K562 (cell line): ENCODE results near the gene CCDC85B. TPM values are rescaled to one million over a fixed set of nuclear protein-coding genes. Genes with fewer than 3 reads are reported as not detected.

Experiments
- ARID1B ChIP-seq: fragments of 450-650 bp; IDR thresholded peaks from 2 replicates; pipeline ENCODE4 v1.6.1; 2016; ENCODE audit warnings: antibody characterized with exemption, mild to moderate bottlenecking, inconsistent platforms
- CBFB ChIP-seq: sonication (generic); formaldehyde crosslinking; IDR thresholded peaks from 2 replicates; pipeline ENCODE4 v1.4.0; 2020; ENCODE audit warnings: mild to moderate bottlenecking, missing genetic modification reagents
- GTF2E2 ChIP-seq: fragments of 200-800 bp; sonication (Bioruptor generic); IDR thresholded peaks from 2 replicates; pipeline ENCODE4 v1.6.1; 2016; ENCODE audit warnings: missing genetic modification characterization, missing compliant biosample characterization
- ILF3 ChIP-seq: fragments of 450-650 bp; IDR thresholded peaks from 2 replicates; pipeline ENCODE4 v1.6.1; 2018; ENCODE audit warnings: antibody characterized with exemption, mild to moderate bottlenecking, moderate library complexity, borderline replicate concordance
- MCM5 ChIP-seq: fragments of 450-650 bp; IDR thresholded peaks from 2 replicates; pipeline ENCODE4 v1.6.1; 2016; ENCODE audit warnings: low read depth
- MCM7 ChIP-seq, 2 experiments: fragments of 450-650 bp; IDR thresholded peaks; 2 replicates each; pipeline ENCODE4 v1.6.1; 2016 to 2018
- RBM17 ChIP-seq: fragments of 200-400 bp; formaldehyde crosslinking; IDR thresholded peaks from 2 replicates; pipeline ENCODE4 v1.6.1; 2017; ENCODE audit warnings: low read depth, mild to moderate bottlenecking, low read length, borderline replicate concordance
- SNIP1 ChIP-seq: fragments of 450-650 bp; IDR thresholded peaks from 2 replicates; pipeline ENCODE4 v1.7.1; 2017; ENCODE audit warnings: low read depth, mild to moderate bottlenecking
- SRSF1 ChIP-seq: fragments of 200-400 bp; formaldehyde crosslinking; IDR thresholded peaks from 2 replicates; pipeline ENCODE4 v1.6.1; 2017; ENCODE audit warnings: mild to moderate bottlenecking, low read depth, low read length, moderate library complexity
- TAF1 ChIP-seq: IDR thresholded peaks from 2 replicates; pipeline ENCODE4 v1.6.1; 2011; ENCODE audit warnings: mild to moderate bottlenecking, low read length, moderate library complexity; ENCODE audit not compliant: insufficient read depth, control insufficient read depth, severe bottlenecking; ENCODE audit errors: extremely low read depth
- WHSC1 ChIP-seq: IDR thresholded peaks from one replicate; pipeline ENCODE4 v1.6.1; 2012; ENCODE audit warnings: low read length, control low read depth, inconsistent platforms
- ZNF140 ChIP-seq: fragments of 250-450 bp; sonication (Bioruptor Pico); IDR thresholded peaks from 2 replicates; pipeline ENCODE4 v1.8.0; 2021; ENCODE audit warnings: moderate library complexity, mild to moderate bottlenecking, inconsistent platforms
- ZNF316 ChIP-seq: fragments of 450-650 bp; IDR thresholded peaks from 2 replicates; pipeline ENCODE4 v1.6.1; 2016
- polyA plus RNA-seq, 8 experiments: library from polyadenylated mRNA; depleted of rRNA in 4 of 8; stranded (reverse) in 5 of 8; unstranded in 3 of 8; fragments of >200 nt; fragmentation: Nextera tagmentation in 2 of 8; fragmentation: Illumina TruSeq in 1 of 8; extraction: Ambion mirVana in 2 of 8; extraction: Trizol in 1 of 8; gene quantifications; 2 replicates each; pipeline versions ENCODE4 v1.2.1 to v1.2.3, GENCODE V29; 2011 to 2014; ENCODE audit warnings: inconsistent platforms in 1 of 8, missing spikeins in 1 of 8
- total RNA-seq, 7 experiments: library from RNA; depleted of rRNA in 6 of 7; stranded (reverse); fragments of >200 nt in 6 of 7; fragmentation: Illumina TruSeq in 2 of 7; extraction: Trizol in 2 of 7; gene quantifications; 2 replicates each; pipeline versions ENCODE4 v1.2.1 to v1.2.3, GENCODE V29; 2011 to 2021; ENCODE audit warnings: low replicate concordance in 1 of 7
- TF ChIP-seq, protein P1 (sequence below): fragments of 450-650 bp; formaldehyde crosslinking; IDR thresholded peaks from 2 replicates; pipeline ENCODE4 v1.4.0; 2020; ENCODE audit warnings: mild to moderate bottlenecking, moderate library complexity
- TF ChIP-seq, protein P2 (sequence below), 2 experiments: fragments of 450-650 bp in 1 of 2; IDR thresholded peaks; 2 replicates each; pipeline ENCODE4 v1.6.1; 2011 to 2017; ENCODE audit warnings: low read depth in 2 of 2, antibody characterized with exemption in 1 of 2, borderline replicate concordance in 1 of 2, low read length in 1 of 2, mild to moderate bottlenecking in 1 of 2, mixed read lengths in 1 of 2; ENCODE audit not compliant: control insufficient read depth in 1 of 2
- TF ChIP-seq, protein P3 (sequence below): fragments of 450-650 bp; formaldehyde crosslinking; IDR thresholded peaks from 2 replicates; pipeline ENCODE4 v1.4.0; 2020; ENCODE audit warnings: mild to moderate bottlenecking, moderate library complexity
- TF ChIP-seq, protein P4 (sequence below): fragments of 250-450 bp; sonication (Bioruptor Pico); IDR thresholded peaks from 2 replicates; pipeline ENCODE4 v1.9.0; 2021; ENCODE audit warnings: mild to moderate bottlenecking, inconsistent platforms
- TF ChIP-seq, protein P5 (sequence below): fragments of 200-800 bp; sonication (Bioruptor generic); IDR thresholded peaks from 2 replicates; pipeline ENCODE4 v1.6.1; 2017; ENCODE audit warnings: missing genetic modification characterization, missing compliant biosample characterization

Gene CCDC85B
- total and polyA plus RNA-seq, 9 of the 15 experiments (the other 6 are each of a cell fraction or from before 2014, with no cell fraction given), result 0.14 to 138 (median 6.2) TPM

DNA sequence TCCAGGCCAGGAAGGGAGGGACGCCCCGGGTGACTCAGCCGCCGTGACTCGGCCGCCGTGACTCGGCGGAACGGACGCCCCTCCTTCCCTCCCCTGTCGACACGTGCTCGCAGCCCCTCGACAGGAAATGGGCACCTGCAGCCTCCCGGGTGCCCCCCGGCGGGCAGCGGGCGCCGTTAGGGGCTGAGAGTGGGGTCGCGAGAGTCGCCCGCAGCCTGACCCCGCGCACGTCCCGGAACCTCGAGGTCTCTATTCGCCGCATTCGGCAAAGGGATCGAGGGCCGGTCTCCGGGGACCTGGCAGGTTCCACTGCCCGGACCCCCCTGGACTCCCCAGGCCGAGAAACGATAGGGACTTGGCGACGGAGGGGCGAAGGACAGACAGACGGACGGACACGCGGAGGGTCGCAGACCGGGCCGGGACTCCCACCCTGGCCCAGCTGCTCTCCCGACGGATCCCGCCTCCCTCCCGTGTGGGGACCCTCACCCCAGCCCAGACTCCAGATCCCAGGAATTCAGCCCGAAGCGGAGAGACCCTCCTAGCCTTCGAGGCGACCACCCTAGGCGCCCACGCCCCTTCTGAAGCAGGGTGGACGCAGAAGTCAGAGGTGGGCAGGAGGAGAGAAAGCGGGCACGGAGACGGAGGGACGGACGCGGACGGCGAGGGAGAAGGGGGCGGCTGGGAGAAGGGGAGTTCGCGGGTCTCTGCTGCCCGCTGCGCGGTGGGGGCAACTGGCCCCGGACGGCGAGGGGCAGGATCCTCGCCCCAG is 9.1 kb downstream of the CCDC85B start (continued):
- TF ChIP-seq, protein P1, sequence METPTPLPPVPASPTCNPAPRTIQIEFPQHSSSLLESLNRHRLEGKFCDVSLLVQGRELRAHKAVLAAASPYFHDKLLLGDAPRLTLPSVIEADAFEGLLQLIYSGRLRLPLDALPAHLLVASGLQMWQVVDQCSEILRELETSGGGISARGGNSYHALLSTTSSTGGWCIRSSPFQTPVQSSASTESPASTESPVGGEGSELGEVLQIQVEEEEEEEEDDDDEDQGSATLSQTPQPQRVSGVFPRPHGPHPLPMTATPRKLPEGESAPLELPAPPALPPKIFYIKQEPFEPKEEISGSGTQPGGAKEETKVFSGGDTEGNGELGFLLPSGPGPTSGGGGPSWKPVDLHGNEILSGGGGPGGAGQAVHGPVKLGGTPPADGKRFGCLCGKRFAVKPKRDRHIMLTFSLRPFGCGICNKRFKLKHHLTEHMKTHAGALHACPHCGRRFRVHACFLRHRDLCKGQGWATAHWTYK, result peak; percentile 76; the same call in 1 of the 2 replicates
- TF ChIP-seq ILF3, result no peak
- TF ChIP-seq TAF1, result peak; percentile 57
- TF ChIP-seq MCM7 (IDR thresholded peaks at IDR 0.05), result no peak
- no peak for TF ChIP-seq WHSC1
- TF ChIP-seq ZNF316, result peak; percentile 96
- no peak for TF ChIP-seq ZNF140 (CRISPR knock-in tag)
- peak; percentile 15; the same call in 1 of the 2 replicates for TF ChIP-seq GTF2E2
- no peak for TF ChIP-seq RBM17
- TF ChIP-seq, protein P2, sequence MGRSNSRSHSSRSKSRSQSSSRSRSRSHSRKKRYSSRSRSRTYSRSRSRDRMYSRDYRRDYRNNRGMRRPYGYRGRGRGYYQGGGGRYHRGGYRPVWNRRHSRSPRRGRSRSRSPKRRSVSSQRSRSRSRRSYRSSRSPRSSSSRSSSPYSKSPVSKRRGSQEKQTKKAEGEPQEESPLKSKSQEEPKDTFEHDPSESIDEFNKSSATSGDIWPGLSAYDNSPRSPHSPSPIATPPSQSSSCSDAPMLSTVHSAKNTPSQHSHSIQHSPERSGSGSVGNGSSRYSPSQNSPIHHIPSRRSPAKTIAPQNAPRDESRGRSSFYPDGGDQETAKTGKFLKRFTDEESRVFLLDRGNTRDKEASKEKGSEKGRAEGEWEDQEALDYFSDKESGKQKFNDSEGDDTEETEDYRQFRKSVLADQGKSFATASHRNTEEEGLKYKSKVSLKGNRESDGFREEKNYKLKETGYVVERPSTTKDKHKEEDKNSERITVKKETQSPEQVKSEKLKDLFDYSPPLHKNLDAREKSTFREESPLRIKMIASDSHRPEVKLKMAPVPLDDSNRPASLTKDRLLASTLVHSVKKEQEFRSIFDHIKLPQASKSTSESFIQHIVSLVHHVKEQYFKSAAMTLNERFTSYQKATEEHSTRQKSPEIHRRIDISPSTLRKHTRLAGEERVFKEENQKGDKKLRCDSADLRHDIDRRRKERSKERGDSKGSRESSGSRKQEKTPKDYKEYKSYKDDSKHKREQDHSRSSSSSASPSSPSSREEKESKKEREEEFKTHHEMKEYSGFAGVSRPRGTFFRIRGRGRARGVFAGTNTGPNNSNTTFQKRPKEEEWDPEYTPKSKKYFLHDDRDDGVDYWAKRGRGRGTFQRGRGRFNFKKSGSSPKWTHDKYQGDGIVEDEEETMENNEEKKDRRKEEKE (IDR thresholded peaks at IDR 0.05; ENCODE audit: borderline replicate concordance in 1 of 2, control insufficient read depth in 1 of 2, low read depth in 2 of 2, low read length in 1 of 2), result no peak
- peak; percentile 76 for TF ChIP-seq ARID1B
- TF ChIP-seq, protein P3, sequence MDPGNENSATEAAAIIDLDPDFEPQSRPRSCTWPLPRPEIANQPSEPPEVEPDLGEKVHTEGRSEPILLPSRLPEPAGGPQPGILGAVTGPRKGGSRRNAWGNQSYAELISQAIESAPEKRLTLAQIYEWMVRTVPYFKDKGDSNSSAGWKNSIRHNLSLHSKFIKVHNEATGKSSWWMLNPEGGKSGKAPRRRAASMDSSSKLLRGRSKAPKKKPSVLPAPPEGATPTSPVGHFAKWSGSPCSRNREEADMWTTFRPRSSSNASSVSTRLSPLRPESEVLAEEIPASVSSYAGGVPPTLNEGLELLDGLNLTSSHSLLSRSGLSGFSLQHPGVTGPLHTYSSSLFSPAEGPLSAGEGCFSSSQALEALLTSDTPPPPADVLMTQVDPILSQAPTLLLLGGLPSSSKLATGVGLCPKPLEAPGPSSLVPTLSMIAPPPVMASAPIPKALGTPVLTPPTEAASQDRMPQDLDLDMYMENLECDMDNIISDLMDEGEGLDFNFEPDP (CRISPR knock-in tag), result no peak
- TF ChIP-seq, protein P4, sequence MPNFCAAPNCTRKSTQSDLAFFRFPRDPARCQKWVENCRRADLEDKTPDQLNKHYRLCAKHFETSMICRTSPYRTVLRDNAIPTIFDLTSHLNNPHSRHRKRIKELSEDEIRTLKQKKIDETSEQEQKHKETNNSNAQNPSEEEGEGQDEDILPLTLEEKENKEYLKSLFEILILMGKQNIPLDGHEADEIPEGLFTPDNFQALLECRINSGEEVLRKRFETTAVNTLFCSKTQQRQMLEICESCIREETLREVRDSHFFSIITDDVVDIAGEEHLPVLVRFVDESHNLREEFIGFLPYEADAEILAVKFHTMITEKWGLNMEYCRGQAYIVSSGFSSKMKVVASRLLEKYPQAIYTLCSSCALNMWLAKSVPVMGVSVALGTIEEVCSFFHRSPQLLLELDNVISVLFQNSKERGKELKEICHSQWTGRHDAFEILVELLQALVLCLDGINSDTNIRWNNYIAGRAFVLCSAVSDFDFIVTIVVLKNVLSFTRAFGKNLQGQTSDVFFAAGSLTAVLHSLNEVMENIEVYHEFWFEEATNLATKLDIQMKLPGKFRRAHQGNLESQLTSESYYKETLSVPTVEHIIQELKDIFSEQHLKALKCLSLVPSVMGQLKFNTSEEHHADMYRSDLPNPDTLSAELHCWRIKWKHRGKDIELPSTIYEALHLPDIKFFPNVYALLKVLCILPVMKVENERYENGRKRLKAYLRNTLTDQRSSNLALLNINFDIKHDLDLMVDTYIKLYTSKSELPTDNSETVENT (CRISPR knock-in tag), result no peak
- no peak for TF ChIP-seq SNIP1
- TF ChIP-seq SRSF1, result peak; percentile 47; the same call in 1 of the 2 replicates
- no peak for TF ChIP-seq CBFB (CRISPR knock-in tag)
- TF ChIP-seq, protein P5, sequence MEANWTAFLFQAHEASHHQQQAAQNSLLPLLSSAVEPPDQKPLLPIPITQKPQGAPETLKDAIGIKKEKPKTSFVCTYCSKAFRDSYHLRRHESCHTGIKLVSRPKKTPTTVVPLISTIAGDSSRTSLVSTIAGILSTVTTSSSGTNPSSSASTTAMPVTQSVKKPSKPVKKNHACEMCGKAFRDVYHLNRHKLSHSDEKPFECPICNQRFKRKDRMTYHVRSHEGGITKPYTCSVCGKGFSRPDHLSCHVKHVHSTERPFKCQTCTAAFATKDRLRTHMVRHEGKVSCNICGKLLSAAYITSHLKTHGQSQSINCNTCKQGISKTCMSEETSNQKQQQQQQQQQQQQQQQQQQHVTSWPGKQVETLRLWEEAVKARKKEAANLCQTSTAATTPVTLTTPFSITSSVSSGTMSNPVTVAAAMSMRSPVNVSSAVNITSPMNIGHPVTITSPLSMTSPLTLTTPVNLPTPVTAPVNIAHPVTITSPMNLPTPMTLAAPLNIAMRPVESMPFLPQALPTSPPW (CRISPR knock-in tag), result peak; percentile 74
- TF ChIP-seq MCM5, result no peak
